ENCODE measurements around the gene MINDY3.
"Not testable (repeated sequence)": the region's sequence is repeated elsewhere in the genome, so short reads cannot be mapped to it uniquely, and the experiment has no call there.

MINDY3 gene

DNA sequence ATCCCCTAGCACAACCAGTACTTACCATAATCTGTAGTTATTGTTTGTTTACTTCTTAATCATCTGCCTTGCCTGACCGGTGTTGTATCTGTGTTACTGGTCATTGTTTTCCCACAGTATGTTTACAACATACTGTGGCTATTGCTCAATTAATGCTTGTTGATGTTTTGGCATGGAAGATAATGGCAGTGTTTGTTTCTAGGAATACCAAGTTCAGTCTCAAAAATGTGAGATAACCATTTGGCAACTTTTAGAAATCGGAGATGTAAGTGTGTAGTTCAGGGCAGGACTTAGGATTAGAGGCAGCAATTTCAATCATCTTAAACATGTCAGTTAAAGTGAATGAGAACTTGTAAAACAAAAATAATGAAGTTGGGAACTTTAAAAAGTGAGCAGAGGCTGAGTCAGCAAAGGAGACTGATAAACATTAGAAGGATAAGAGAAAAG is 8.2 kb downstream of the MINDY3 start:
- Mint-ChIP-seq H3K4me1 (peaks cover 11% of the 10 kb centered on the region), H3K36me3 (ENCODE audit: low read depth) (peaks cover 83% of the 10 kb centered on the region), H3K4me3 (no peak overlapping the region), H3K27ac (no peak overlapping the region), H3K27me3 (ENCODE audit: low read depth, poor library complexity) (no peaks in the 10 kb centered on the region), H3K9me3 (peaks cover 47% of the 10 kb centered on the region)
- DNase-seq = no peak
- TF ChIP-seq, protein P1, sequence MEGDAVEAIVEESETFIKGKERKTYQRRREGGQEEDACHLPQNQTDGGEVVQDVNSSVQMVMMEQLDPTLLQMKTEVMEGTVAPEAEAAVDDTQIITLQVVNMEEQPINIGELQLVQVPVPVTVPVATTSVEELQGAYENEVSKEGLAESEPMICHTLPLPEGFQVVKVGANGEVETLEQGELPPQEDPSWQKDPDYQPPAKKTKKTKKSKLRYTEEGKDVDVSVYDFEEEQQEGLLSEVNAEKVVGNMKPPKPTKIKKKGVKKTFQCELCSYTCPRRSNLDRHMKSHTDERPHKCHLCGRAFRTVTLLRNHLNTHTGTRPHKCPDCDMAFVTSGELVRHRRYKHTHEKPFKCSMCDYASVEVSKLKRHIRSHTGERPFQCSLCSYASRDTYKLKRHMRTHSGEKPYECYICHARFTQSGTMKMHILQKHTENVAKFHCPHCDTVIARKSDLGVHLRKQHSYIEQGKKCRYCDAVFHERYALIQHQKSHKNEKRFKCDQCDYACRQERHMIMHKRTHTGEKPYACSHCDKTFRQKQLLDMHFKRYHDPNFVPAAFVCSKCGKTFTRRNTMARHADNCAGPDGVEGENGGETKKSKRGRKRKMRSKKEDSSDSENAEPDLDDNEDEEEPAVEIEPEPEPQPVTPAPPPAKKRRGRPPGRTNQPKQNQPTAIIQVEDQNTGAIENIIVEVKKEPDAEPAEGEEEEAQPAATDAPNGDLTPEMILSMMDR (IDR thresholded peaks at IDR 0.05) = no peak

DNA sequence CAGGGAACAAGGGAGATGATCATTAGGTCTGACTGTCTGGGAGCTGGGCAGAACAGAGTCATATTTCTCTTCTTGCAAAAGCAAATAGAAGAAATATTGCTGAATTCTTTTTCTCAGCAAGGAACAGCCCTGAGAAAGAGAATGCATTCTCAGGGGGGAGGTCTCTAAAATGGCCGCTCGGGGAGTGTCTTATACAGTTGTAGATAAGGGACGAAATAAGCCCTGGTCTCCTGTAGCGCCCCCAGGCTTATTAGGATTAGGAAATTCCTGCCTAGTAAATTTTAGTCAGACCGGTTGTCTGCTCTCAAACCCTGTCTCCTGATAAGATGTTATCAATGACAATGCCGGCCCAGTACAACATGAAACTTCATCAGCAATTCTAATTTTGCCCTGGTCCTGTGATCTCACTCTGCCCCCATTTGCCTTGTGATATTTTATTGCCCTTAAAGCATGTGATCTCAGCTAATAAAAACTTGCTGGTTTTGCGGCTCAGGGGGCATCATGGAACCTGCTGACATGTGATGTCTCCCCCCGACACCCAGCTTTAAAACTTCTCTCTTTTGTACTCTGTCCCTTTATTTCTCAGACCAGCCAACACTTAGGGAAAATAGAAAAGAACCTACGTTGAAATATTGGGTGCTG is 9.8 kb downstream of the MINDY3 start:
- H3K27ac Mint-ChIP-seq; H3K27me3 Mint-ChIP-seq (ENCODE audit: low read depth, poor library complexity); H3K4me3 Mint-ChIP-seq; H3K4me1 Mint-ChIP-seq; DNase-seq: not testable (repeated sequence)
- H3K36me3 Mint-ChIP-seq (ENCODE audit: low read depth) = peaks cover 90% of the 10 kb centered on the region
- H3K9me3 Mint-ChIP-seq = peaks cover 47% of the 10 kb centered on the region

DNA sequence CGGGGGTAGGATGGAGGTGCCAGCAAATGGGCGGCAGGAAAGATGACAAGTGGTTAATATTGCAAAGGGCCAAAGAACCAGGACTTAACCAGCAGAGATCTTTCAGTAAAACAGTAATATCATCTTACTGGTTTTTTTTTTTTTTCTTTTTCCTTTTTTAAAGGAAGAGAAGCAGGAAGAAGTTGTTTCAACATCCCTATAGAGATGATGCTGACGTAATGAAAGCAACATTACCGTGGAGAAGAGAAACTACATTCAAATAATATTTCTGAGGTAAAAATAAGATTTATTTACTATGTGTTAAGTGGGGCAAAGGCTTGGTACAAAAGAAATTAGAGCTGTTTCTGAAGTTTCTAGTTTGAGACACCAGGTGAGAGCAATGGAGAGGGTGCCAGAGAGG is 11.0 kb downstream of the MINDY3 start:
- H3K36me3 Mint-ChIP-seq (ENCODE audit: low read depth) = peaks cover 78% of the 10 kb centered on the region
- H3K9me3 Mint-ChIP-seq = peaks cover 47% of the 10 kb centered on the region
- no peaks in the 10 kb centered on the region for H3K4me1 Mint-ChIP-seq
- H3K4me3 Mint-ChIP-seq = no peak overlapping the region
- no peaks in the 10 kb centered on the region for H3K27me3 Mint-ChIP-seq (ENCODE audit: low read depth, poor library complexity)
- TF ChIP-seq, protein P1 (IDR thresholded peaks at IDR 0.05) = no peak
- no peak for DNase-seq
- H3K27ac Mint-ChIP-seq = no peak overlapping the region

DNA sequence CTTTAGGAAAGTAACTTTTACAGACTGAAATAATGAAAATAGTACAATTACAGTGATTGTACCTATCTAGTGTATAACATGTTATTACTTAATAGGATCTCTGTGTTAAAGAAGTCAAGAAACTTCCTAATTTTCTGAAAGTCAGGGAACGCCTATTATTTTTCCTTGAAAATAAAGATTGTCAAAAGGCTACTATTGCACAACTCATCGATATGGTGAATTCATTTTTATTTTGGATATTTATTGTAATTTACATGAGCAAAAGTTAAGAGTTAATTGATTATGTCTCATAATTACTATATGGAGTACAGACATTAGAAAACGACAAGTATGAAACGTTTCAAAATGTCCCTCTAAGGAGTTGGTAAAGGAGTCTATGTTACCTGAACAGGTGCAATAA is 12.8 kb downstream of the MINDY3 start:
- no peaks in the 10 kb centered on the region for H3K27me3 Mint-ChIP-seq (ENCODE audit: low read depth, poor library complexity)
- H3K9me3 Mint-ChIP-seq = peaks cover 43% of the 10 kb centered on the region
- H3K27ac Mint-ChIP-seq = no peak overlapping the region
- H3K36me3 Mint-ChIP-seq (ENCODE audit: low read depth) = peaks cover 62% of the 10 kb centered on the region
- TF ChIP-seq, protein P1 (IDR thresholded peaks at IDR 0.05) = no peak
- H3K4me1 Mint-ChIP-seq = no peaks in the 10 kb centered on the region
- DNase-seq = no peak
- H3K4me3 Mint-ChIP-seq = no peak overlapping the region

DNA sequence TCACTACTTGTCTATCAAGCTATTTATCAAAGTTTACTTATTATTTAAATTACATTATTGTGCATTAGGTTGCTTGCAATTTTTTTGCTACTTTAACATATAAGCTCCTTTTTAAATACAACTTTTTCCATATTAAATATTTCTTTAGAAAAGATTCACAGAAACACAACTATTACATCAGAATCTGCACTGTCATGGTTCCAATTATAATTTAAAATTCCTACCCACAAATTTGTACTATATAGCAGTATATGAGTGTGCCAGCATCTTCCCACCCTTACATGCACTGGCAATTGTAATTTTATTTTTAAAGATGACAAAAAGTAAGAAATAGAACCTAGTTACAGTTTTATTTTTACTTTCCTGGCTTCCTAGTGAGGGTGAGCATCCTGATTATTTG is 15.8 kb downstream of the MINDY3 start:
- TF ChIP-seq, protein P1 (IDR thresholded peaks at IDR 0.05) = no peak
- DNase-seq = no peak
- H3K4me1 Mint-ChIP-seq = no peaks in the 10 kb centered on the region
- peaks cover 14% of the 10 kb centered on the region for H3K9me3 Mint-ChIP-seq
- peaks cover 32% of the 10 kb centered on the region for H3K36me3 Mint-ChIP-seq (ENCODE audit: low read depth)
- no peaks in the 10 kb centered on the region for H3K27me3 Mint-ChIP-seq (ENCODE audit: low read depth, poor library complexity)
- no peak overlapping the region for H3K4me3 Mint-ChIP-seq
- H3K27ac Mint-ChIP-seq = no peak overlapping the region

DNA sequence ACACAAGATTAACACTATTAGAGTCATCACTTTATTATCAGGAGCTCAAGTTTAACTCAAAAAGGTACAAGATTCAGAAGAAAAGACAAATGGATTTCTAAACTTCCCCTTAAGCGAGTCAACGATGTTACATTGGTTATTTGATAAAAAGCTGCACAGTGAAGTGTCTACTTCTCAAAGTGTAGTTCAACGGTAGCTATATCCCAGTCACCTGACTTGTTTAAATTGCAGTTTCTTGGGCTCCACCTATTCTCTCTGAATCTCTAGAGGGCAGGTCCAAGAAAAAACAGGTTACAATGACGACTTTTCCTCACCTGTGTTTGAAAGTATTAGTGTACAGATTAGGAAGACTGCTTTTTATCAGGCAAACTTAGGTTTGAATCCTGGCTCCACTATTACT is 16.6 kb downstream of the MINDY3 start:
- Mint-ChIP-seq H3K4me3 (no peak overlapping the region), H3K27me3 (ENCODE audit: low read depth, poor library complexity) (no peaks in the 10 kb centered on the region), H3K36me3 (ENCODE audit: low read depth) (peaks cover 24% of the 10 kb centered on the region), H3K9me3 (peaks cover 5% of the 10 kb centered on the region), H3K27ac (no peak overlapping the region), H3K4me1 (no peaks in the 10 kb centered on the region)
- TF ChIP-seq, protein P1 (IDR thresholded peaks at IDR 0.05) = no peak
- DNase-seq = no peak

Data from nephron progenitor cell (in vitro differentiated cells).